Measurements from ENCODE around the gene SIM1.

Gene SIM1, protein sequence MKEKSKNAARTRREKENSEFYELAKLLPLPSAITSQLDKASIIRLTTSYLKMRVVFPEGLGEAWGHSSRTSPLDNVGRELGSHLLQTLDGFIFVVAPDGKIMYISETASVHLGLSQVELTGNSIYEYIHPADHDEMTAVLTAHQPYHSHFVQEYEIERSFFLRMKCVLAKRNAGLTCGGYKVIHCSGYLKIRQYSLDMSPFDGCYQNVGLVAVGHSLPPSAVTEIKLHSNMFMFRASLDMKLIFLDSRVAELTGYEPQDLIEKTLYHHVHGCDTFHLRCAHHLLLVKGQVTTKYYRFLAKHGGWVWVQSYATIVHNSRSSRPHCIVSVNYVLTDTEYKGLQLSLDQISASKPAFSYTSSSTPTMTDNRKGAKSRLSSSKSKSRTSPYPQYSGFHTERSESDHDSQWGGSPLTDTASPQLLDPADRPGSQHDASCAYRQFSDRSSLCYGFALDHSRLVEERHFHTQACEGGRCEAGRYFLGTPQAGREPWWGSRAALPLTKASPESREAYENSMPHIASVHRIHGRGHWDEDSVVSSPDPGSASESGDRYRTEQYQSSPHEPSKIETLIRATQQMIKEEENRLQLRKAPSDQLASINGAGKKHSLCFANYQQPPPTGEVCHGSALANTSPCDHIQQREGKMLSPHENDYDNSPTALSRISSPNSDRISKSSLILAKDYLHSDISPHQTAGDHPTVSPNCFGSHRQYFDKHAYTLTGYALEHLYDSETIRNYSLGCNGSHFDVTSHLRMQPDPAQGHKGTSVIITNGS

DNA sequence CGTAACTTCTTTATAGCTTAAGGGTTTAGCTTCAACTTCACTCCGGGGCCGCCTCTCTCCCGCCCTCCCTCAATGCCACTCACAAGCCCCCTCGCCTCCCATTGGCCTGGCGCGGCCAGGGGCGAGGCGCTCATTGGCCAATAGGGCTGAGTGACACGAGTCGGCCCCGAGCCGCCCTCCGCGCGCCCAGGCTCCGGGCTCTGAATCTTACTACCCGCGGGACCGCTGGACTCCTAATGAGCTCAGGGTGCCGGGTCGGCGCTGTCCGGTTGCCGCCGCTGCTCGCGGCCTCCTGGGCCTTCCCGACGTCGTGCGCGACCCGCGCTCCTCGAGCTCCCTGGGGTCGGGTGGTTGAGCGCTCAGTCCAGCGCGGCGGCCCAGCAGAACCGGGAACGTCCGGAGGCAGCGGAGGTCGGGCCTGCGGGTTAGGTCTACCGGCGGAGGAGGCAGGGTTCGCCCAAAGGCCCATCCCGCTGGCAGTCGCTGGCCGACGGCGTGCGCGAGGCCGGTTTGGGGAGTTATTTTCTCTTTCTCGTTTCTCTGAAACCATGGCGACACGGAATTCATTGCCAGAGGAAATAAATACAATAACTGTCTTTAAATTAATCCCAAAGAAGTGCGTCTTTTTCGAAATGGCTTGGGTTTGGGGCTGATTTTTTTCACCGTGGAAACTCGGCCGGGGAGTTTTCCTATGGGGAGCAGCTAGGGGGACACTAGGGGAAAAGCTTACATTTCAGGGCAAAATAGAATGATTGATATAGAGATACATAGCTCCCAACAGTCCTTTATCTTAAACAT lies at the start of gene SIM1:
Gene SIM1, minus strand, starts transcription at position 19 of the 798 bp plus-strand sequence. CDS start 1,453 bp downstream, outside the sequence.
- no peak for DNase-seq (ENCODE audit: low read depth)

DNA sequence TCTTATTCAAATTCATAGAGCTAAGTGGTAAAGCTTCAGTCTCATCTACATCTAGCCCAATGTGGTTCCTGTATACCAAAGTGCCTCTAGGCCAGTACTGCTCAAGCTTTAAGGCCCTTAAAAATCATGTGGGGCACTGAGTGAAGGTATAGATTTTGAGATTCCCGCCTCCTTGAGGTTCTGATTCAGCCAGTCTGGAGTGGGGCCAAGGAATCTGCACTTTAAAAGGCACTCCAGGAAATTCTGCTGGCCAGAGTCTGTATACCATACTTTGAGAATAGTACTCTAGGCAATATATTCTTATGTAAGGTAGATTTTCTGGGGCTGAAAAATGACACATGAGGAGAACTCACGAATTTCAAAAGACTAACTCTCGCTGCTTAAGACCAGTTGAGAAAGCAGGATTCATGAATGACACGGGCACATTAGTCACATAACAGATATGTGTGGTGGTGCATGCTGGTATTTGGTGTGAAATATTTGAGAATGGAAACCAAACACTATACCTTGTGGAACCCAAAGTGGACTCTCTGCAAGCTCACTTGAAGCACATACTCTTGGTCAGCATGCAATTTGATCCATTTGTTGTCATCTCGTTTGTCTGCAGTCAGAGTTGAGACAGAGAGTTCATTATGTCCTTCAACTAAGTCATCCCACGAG lies 47.6 kb upstream of the SIM1 start:
- DNase-seq (ENCODE audit: low read depth), result no peak

DNA sequence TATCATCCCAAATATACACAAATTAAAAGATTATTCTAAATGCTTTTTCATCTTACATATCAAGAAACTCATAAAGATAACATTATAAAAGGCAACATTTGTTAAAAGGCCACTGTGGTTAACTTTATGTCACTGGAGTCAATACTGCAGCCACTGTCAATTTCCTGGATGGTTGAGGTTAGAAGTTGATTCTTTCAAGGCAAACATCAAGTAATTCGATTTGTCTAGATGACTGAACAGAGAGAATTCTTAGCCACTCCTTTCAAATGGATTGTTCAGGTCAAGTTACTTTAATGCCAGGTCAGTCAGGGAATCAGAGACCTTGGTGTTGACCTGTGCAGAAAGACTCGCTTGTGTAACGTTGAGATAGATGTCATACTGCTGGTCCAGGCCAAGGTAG lies 44.4 kb upstream of the SIM1 start:
- DNase-seq (ENCODE audit: low read depth), result no peak

DNA sequence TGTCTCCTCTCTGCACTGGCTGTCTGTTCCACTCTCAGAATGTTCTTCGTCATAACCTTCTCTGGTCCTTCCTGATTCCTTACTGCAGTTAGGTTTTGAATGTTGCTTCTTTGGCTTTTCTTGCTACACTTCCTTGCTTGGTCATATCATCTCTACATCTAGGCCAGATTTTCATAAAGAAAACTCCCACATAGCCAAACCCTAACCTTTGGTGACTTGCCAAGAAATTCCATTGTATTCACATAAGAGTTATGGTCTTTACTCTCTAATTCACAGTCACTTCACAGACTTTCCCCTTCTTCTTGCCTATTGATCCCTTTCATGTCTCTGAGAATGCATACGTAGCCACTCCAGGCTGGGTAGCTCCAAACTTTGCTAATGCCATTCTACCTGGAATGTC lies 41.9 kb upstream of the SIM1 start:
- DNase-seq (ENCODE audit: low read depth), result no peak

DNA sequence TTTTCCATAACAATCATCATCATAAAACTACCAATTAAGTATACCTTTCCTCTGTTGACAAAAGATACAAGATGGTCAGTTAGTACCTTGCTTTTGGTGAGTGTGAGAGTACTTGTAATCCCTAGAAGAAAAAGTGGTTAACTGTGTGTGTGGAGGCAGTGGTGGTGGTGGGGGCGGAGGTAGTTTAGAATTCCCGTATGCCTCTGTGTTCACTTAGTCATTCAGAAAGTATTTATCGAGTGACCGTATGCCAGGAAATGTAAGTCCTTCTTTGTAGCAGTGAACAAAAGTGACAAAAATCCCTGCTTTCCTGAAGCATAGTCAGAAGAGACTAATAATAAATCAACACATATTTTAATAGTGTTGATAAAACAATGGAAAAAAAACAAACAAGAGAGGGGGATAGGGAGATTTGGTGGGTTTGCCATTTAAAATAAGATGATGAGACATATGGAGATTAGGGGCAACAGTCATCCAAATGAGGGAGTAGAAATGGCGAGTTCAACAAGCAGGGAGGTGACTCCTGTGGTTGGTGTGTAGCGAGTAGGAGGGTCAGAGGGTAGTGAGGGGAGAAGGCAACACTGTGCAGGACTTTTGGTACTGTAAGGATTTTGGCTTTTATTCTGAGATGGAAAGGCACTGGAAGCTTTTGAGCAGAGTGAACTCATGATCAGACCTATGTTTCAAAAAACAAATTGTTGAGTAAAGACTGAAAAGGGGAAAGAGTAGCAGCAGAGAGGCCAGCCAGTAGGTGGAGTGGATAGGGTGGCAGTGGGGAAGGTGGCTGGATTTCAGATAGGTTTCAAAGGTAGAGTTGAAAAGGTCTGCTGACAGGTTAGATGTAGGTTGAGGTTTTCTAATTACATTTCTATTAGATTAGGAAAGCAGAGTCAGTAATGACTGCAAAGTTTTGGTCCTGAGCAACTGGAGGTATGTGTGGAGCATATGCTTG lies 40.3 kb upstream of the SIM1 start:
- no peak for DNase-seq (ENCODE audit: low read depth)

DNA sequence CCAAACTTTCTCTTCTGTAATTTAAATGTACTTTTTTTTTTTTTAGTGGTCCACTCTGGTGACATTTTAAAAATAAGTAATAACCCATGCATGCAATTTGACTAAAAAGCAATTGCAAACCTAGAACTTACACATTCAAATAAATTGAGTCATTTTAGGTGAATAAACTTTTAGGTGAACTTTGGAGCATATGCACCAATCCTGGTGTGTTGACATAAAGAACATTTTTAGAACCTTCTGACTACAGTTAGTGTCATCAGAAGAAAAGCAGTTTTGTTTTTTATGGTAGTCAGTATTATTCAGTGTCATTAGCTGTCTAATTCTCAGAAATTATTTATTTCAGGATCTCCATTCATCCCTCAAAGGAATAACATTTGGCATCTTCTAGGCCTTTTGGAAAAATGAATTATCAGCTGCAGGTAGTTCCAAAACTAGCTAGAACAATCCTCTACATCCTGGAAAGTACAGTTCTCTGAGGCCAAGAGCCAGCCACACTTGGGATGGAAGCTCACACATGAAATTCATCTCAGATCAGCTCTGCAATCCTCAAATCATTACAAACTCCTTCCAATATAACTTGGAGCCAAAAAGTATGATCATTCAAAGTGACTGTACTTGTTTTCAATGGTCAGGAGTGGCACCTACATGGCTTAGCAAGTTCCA lies 38.5 kb upstream of the SIM1 start:
- no peak for DNase-seq (ENCODE audit: low read depth)

DNA sequence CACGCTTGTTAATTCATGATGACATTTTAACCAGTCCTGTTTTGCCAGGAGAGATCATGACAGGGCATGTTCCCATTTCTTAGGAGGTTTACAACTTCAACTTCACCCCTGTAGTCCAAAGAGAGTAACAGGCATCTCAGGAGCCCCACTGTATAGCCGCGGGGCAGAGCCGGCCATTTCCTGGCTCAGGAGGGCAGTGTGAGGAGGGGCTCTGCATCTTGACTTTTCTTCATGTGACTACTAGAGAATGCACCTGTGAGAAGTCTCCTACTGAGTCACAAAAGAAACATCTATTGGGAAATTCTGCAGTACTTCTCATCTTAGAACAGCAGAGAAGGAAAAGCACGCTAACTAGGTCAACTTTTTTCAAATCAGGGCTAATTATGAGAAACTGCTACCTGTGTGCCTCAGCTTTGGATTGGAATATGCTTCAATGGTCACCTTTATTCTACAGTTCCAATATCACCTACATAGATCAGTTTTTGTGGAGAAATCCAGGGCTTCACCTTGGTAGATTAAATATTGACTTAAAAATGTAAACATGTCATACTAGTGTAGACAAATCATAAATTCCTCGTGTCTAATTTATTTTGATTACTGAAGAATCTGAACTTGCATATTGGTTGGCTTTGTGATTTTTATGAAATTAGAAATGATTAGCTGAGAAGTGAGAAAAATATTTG lies 28.6 kb upstream of the SIM1 start:
- DNase-seq (ENCODE audit: low read depth), result no peak

DNA sequence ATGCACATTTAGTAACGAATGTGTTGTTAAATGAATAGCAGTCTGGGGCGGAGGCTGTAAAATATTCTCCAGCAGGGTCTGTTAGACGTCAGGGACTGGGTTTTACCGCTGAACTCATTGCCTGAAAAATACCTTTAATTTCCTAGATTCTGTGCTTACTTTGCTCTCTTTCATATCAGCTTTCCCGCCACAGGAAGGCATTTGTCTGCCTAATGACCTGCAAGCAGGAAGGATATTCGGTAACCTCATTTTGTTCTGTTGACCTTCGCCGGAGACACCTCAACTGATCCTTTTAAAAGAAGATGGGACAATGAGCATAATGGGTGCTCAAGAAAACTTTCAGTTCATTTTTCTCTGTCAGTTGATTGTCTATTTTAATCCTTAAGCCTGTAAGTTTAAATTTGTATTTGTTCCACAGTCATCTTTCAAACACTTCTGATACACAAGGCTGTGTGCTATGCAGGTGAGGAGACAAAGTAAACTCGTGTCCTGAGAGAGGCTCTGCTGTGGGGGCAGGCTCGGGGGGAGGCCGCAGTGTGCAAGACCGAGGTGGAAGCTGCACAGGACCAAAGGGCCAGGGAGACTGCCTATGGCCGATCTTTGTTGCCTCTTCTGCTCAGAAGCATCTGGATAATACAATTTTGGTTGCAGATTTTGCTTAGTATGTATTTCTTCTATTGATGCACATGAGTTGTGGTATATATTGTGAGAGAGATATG lies 27.4 kb upstream of the SIM1 start:
- DNase-seq (ENCODE audit: low read depth), result no peak

DNA sequence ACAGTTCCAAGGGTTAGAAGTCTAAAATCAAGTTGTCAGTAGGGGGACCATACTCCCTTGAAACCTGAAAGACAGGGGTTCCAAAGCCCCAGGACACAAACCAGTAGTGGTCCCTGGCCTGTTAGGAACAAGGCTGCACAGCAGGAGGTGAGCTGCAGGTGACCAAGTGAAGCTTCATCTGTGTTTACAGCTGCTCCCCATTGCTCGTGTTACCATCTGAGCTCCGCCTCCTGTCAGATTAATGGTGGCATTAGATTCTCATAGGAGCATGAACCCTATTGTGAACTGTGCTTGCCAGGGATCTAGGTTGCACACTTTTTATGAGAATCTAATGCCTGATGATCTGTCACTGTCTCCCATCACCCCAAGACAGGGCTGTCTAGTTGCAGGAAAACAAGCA lies 25.3 kb upstream of the SIM1 start:
- no peak for DNase-seq (ENCODE audit: low read depth)

DNA sequence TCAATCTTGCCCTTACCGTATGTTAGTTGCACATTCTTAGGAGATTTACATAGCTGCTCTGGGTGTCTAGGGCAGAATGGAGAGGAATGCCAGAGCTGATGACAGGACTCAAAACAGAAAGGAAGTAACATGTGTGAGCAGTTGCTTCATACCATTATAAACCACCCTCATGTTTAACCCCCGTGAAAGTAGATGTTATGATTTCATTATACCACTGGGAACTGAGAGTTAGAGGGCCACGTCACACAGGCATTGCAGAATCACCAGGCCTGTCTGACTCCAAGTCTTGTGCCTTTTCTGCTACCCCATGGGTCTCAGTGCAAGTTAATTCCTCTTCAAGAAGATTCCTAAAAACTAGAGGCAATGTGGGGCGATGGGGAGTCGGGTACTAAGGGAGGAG lies 23.5 kb upstream of the SIM1 start:
- DNase-seq (ENCODE audit: low read depth), result no peak

DNA sequence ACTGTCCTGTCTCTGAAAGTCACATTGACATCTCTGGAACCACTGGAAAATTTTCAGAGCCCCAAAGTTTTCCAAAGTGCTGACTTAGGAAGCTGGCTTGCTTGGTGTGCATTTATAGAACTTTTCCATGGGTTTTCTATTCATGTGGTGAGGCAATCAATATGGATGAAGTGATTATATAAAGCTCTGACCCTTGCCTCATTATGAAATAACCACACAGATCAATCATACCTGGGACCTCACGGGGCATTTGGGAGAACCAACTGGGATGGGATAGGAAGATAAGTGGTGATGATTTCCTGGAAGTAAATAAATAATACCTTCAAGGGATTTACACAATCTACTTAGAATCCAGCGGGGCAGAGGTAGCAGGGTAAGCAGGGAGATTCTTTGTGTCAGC lies 22.9 kb upstream of the SIM1 start:
- no peak for DNase-seq (ENCODE audit: low read depth)

DNA sequence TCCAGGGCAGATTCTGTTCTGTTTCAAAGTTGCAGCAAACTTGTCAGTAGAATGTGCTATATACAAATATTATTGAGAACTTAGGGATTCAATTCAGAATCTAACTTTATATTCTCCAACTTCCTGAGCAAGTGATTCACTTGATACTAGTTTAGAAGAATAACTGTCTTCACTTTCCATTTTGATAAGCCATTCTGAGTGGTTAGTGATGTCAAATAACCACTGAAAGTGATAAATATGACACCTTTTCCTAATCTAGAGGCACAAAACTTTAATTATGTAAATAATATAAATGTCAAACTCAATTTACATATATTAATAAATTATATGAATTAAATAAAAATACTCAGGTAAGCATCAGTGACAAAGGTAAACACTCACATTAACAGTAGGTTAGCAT lies 20.5 kb upstream of the SIM1 start:
- no peak for DNase-seq (ENCODE audit: low read depth)

DNA sequence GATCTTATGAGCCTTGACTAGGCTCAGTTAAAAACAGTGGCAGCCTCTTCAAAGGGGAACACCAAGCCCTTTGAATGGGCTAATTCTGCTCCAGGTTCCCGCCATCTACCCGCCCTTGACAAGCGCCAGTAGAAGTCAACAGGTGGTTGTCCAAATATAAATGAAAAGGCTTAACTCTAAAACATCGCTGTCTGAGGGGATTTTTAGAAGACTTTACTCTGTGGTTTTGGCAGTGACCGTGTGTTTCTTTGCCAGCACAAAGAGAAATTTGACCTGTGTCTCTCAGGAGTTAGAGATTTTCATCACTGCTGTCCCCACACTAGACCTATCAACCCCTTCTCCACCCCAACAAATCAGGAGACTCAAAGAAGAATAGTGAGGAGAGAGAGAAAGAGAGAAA lies 19.8 kb upstream of the SIM1 start:
- DNase-seq (ENCODE audit: low read depth), result no peak

DNA sequence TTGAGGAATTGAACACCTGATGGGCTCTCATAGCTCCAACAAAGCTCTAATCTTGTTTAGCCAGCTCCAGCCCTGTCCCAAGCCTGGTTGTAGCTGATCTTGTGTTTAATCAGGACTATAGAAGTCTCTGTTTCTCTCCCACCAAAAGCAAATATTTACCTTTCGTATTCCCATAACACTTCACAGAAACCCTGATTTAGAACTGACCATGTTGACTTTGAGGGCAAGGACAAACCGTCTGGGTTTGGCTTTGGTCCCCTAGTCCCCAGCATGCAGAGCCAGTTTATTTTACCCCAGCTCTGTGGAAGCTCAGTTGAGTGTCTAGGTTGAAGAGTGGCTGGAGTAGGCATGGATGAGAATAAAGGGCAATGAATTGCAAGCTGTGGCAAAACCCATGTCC lies 18.0 kb upstream of the SIM1 start:
- DNase-seq (ENCODE audit: low read depth), result no peak

DNA sequence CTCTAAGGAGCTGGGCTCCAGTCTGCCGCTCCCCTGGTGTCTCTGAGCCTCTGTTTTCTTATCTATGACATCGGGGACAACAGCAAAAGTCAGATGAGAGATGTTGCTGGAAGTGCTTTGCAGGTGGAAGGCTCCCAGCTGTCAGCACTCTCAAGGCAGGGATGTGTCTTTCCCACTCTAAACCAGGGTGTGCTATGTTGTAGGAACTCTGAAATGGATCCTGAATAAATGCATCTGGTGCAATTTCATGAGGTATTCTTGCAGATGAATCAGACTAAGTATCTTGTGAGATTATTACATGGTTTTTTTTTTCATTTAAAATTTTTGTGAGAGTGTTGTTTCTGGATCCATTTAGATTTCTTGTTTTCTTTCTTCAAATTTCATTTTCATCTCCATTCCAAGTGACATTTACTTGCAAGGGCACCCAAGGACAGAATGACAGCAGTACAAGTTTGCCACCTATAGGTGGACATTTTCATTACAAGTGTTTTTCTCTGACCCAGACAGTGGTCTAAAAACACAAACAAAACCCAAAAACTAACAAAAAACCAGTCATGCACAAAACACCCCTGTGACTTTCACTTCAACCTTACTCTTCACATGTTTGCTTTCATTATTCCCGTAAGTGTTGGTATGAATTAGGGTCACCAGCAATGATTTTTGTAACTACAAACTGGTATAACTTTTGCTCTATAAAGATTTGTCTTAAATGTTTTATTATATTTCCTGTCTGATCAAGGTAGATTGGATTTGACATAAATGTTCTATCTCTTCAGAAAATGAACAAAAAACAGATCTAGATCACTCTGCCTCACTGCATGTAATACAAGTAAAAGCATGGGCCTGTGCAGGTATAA lies 14.7 kb upstream of the SIM1 start:
- DNase-seq (ENCODE audit: low read depth), result no peak

DNA sequence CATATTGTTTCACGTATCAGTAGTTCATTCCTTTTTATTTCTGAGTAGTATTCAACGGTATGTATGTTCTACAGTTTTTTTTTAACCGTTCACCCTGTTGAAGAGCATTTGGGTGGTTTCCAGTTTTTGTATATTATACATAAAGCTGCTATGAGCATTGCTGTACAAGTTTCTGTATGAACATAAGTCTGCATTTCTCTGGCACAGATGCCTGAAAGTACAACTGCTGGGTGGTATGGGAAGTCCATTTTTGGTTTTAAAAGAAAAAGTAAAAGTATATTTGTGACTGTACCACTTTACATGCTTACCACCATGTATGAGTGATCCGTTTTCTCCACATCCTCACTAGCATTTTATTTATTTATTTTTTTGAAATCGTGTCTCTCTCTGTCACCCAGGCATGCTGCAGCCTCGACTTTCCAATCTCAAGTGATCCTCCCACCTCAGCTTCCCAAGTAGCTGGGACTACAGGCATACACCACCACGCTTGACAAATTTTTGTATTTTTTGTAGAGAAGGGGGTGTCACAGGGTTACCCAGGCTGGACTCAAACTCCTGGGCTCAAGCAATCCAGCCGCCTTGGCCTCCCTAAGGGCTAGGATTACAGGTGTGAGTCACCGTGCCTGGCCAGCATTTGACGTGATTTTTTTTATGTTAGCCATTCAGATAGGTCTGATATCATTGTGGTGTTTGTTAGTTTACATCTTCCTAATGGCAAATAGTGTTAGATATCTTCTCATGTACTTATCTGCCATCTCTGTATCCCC lies 11.0 kb upstream of the SIM1 start:
- DNase-seq (ENCODE audit: low read depth), result no peak

DNA sequence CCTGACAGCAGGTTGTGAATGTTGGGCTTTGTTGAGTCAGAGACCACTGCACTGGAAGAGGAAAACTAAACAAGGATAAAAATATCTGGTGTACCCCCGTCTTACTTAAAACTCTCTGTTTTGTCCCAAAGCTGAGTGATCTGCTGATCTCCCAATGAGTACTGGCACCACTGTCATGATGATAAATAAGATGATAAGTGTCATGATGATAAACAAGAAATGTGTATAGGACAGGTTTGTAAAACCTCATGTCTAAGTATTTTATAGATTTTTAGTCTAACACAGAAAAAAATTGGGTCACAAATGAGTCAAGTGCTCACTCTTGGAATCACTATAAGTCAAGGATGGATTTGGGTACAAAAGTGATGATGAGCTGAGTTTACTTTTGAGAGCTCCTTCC lies 8.5 kb upstream of the SIM1 start:
- DNase-seq (ENCODE audit: low read depth), result no peak

Measured in stimulated activated CD8-positive, alpha-beta memory T cell treated with anti-CD3 and anti-CD28 coated beads, Interleukin-15, amount 100 ng/mL, for 1 hour (primary cell).